ENCODE results near the gene CMA1.

- TF ChIP-seq CTCF (IDR thresholded peaks at IDR 0.05) = no peak
- no peak for TF ChIP-seq POLR2A (IDR thresholded peaks at IDR 0.05)
Observed at GRCh38 chr14:24506443-24506842, 1.6 kb downstream of the CMA1 start.

Data from upper lobe of left lung (tissue), 4 donors.